Measurements from ENCODE around the gene TRABD2B.

GRCh38 chr1:47866601-47867437, 130.4 kb downstream of the TRABD2B start:
- TF ChIP-seq REST (IDR thresholded peaks at IDR 0.05; ENCODE audit: low read depth), result no peak
- no peak for TF ChIP-seq TEAD4 (IDR thresholded peaks at IDR 0.05)
- no peak for TF ChIP-seq MAX (IDR thresholded peaks at IDR 0.05)
- TF ChIP-seq YY1 (IDR thresholded peaks at IDR 0.05; ENCODE audit: low read depth), result no peak
- no peak for TF ChIP-seq CREB1 (IDR thresholded peaks at IDR 0.05; ENCODE audit: low read depth)
- TF ChIP-seq NFIC (IDR thresholded peaks at IDR 0.05), result no peak
